Measurements from ENCODE around the gene CDR2.
"Not testable (repeated sequence)": the region's sequence is repeated elsewhere in the genome, so short reads cannot be mapped to it uniquely, and the experiment has no call there.

CDR2 gene

DNA sequence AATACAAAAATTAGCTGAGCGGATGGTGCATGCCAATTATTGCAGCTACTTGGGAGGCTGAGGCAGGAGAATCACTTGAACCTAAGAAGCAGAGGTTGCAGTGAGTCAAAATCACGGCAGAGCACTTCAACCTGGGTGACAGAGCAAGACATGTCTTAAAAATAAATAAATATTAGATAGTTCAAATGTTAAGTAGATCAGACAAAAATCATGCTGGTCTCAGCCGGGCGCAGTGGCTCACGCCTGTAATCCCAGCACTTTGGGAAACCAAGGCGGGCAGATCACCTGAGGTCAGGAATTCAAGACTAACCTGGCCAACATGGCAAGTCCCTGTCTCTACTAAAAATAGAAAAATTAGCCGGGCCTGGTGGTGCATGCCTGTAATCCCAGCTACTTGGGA is 73.0 kb downstream of the CDR2 start:
- not testable (repeated sequence) for DNase-seq

DNA sequence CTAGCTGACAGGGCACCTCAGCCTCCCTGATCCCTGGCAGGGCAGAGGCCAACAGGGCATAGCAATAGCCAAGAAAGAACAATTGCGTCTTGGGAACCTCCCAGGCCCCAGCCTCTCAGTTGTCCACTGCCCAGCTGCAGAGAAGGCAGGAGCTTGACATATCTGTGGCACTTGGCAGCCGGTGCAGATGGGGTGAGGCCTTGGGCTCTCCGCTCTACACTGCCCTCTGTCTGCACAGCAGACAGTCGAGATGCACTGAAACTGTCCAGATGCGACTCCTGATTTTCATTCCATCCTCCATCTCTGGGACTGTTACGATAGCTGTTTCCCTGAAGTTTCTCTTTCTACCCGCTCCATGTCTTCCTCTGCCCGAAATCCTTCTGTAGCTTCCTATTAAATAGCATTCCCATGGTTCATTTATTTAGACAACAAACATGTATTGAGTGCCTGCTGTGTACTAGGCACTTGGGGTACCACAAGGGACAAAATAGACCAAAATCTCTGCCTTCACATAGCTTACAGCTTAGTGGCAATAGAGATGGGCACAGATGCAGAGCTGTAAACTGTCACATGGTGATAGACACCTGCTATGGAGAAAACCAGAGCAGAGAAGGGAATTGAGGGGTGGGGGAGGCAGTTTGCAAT is 73.9 kb downstream of the CDR2 start:
- DNase-seq = peak; percentile 41

DNA sequence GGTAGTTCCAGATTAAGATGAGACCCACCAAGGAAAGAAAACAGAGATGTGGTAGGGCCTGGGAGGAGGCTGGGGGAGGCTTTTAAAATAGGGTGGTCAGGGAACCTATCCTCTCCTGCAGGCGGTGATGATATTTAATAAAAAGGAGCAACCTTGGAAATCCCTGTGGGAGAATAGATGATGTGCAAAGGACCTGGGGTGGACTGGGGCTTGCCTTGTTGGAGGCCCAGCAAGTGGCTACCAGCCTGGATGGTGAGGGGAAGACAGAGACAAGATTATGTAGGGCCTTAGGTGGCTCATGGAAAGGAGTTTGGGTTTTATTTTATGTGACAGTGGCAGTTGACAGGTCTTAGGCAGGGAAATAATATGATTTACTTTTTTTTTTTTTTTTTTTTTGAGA is 75.4 kb downstream of the CDR2 start:
- DNase-seq = no peak

DNA sequence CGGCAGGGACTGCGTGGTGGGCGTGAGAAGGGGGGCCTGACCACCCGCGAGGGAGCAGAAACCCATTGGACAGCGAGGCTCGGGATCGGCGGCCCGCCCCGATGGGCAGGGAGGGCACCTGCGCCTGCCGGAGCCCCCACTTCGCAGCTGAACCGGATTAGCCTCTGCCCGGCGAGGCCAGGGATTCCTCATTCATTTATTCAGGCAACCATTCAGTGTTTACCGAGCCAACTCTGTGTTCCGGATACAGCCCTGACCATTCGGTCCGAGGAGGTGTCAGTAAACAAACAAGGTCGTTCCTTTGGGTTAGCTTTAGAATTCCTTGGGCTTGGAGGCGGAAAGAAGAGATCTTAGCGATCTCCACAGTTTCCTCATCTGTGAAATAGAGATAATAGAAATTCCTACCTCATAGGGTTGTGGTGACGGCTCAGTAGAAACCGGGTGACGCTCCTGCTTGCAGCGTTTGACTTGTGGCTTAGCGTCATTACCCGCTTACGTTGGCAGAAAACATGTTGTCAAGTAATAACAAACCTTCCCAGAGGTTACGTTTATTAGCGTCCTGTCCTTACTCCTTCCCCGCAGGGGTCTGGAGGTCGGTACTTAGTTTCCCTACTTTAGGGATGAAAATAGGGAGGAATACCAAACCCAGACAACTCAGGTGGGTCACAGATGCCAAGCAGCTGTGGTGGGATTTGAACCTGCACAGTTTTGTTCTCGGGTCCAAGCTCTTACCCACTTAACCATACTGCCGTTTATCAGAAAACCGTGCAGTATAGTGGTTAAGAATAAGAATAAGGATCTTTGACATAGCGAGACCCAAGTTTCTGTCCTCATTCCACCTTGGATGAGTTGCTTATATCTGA is 76.3 kb downstream of the CDR2 start:
- peak; percentile 89 for DNase-seq

DNA sequence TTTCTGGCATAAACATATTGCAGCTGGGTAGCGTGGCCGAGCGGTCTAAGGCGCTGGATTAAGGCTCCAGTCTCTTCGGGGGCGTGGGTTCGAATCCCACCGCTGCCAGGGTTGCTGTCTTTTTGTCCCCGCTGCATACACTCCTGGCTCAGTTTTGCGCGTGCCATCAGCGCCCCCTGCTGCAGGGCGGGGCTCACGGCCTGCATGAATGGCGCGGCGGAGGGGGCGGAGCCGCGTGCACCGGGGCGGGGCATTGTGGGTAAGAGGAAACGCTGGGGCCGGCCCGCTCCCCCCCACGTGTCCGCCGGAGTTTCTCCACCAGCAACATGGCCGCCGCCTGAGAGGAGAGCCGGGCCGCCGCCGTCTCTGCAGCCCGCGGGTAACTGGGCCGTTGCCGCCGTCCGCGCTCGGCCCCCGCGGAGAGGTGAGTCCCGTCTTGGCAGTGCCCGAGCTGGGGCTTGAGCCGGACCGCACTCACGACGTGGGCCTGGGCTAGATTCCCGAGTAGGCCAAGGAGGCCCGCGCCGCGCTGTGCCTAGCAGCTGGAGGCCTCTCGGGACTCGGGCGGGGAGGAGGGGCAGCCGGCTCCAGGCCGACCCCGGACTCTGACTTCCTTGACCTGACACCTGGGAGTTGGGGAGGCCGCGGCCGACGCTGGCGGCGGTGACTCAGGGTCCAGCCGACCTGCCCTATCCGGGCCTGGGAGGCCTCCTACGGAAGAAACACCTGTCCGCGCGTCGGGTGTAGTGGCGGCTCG is 77.1 kb downstream of the CDR2 start, which contains the start of gene POLR3E:
Gene POLR3E, plus strand, starts transcription at position 296 of the 757 bp plus-strand sequence. CDS start 5,560 bp downstream, outside the sequence.
- DNase-seq = peak; percentile 97

DNA sequence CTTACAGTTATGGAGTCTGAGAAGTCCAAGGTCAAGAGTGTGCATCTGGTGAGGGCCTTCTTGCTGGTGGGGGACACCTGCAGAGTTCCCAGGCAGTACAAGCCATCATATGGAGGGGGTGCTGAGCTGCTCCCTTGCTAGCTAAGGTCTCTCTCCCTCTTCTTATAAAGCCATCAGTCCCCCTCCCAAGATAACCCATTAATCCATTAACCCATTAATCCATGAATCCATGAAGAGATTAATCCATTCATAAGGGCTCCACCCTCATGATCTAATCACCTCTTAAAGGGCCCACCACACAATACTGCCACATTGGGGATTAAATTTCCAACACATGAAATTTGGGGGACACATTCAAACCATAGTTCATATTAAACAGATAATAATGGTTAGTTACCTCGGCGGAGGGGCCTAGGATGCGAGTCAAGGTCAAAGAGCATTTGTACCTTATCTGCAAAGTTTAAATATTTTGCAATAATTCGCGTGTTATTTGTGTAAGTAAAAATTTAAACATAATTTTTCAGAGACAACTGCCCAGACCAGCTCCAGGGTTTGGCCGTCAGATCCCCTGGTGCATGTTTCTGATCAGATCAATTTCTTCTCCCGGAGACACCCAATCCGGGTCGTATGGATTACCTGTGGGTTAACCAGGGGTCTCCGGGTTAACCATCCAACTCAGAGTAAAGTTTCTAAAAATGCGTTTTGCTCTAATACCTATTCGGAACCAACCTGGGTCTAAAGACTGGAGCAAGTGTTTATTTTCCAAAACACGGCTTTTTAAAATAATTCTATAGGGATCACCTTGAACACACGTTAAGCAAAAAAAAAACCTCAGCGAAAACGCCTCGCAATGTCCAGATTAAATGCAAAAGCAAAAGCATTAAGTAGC is 78.0 kb downstream of the CDR2 start:
- DNase-seq = no peak
